HG02938 (cell line): Measurements from ENCODE around the gene RPS27.
A peak's percentile ranks its signal among the peaks of the same experiment; 100 is the strongest.

Source experiments
- ATAC-seq: cut with Tn5 transposase; IDR thresholded peaks from one replicate; pipeline ENCODE4 v1.9.1; 2021; ENCODE audit warnings: mild to moderate bottlenecking, moderate library complexity; ENCODE audit not compliant: unreplicated experiment

Gene RPS27

DNA sequence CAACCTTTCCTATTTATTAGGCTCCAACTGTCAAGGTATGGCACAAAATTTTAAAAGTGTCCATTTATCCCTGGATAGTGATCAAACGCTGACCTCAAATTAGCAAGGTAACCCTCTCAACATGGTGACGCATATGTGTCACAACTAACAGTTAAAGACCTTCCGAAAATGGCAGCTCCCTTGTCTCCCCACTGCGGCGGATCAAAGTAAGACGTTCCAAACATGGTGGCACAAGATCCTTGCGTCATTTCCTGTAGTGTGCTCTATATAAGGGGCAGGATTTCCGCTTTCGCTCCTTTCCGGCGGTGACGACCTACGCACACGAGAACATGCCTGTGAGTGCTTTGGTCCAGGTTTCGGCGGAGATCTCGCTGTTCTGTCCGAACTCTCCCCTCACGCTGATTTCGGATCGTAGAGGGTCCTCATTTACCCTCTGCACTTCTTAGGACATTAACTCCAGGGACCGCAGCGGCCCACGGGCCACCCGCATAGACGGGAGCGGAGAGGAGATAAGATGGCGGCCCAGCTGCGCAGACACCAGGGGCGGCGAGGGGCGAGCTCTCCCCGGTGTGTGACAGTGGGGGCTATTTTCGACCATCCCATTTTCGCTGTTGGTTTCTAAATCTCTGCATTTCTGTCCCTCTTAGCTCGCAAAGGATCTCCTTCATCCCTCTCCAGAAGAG lies at the start of gene RPS27:
TSS of gene RPS27 (plus strand) at position 295 of the 683 bp plus-strand sequence. CDS start at position 330, 35 bp downstream.
- ATAC-seq, result peak; percentile 57

DNA sequence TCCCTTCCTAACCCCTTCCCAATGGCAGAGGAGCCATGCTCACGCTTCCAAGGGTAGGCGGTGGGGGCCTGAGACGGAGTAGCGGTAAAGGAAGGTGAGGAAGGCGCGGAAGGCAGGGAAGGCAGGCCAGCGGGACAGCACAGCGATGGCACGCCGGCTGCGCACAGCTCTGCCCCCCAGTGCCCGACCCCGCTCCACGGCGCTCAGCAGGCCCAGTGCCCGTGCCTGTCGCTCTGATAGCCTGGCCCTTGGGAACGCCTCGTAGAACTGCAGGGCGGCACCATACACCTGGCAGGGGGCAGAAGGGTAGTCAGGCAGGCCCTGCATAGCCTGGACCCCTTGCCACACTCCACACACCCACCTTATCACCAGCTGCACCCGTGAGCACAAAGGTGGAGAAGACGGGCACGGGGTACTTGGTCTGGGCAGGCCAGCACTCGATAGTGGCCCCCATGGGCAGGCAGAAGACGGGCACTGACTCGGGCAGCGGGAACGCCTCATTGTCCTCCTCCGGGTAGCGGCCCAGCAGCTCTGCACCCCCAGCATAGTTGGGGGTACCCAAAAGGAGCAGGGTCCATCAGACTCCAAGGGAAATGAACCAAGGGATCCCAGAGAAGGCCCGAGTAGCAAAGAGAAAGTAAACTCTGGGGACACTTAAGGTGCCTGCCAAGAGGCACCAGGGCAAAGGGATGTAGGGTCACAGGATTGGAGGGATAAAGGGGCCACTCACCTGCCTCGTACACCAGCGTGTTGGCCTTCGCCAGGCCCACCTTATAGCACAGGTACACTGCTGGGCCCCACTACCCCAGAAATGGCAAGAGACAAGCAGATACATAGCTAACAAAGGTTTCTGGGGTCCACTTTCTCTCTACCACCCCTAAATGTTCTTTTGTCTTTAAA lies 48.5 kb upstream of the RPS27 start:
- ATAC-seq, result no peak

DNA sequence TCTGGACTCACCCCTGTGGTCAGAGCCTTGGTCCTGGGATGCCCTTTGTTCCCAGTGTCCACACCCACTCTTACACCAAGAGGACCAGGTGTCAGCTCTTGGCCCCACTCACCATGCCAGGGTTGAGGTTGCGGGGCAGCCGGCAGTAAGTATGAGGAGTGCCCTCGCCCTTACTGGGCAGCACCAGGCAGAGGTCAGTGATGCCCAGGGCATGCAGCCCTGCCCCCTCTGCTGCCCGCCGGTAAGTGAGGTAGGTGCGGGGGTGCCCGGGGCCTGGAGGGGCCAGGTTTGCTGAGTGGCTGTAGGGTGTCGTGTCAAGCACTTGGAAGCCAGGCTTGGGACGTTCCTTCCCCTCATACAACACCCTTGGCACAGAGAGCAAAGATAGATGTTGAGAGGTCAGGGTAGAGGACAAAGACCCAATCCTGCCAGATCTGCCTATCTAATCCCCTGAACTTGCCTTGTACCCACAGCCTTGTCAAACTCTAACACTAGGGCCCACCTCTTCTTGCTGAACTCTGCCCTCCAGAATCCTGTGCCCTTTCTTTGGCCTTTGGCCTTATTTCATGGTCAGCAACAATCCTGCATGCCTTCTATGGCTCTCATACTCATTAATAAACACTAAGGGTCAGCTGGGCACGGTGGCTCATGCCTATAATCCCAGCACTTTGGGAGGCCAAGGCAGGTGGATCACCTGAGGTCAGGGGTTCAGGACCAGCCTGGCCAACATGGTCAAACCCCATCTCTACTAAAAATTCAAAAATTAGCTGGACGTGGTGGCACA lies 47.6 kb upstream of the RPS27 start:
- no peak for ATAC-seq

DNA sequence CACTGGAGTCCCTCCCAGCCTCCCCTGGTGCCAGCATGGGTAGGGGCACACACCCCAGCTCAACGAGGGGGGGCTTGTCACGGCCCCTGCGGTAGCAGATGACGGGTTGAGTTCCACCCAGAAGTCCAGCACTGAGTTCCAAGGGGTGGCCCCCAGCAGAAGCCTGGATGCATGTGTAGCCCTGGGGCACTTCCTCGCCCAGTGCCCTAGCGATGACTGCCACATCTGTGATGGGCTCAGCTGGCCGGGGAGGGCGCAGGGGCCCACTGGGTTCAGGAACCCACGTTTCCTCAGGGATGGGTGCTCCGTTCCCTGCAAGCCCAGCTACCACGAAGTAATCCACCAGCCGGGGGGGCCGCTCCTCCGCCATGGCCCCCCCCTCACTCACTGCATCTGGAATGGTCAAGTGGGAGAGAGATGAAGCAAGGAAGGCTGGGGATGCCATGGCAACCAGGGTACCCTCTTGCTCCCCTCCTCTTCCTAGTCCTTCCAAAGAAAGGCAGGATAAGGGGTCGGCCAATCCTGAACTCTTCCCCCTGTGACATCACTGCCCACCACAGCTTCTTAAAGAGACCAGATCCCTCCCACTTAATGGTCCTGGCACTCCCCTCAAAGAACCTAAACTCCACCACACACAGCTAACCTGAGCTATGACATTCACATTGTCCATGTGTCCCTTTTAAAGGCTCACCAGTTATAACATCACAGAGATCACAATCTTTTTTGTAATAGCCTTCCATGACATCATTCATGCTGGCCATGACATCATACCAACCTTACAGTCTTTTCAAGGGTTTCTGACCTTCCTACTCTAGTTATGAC lies 46.3 kb upstream of the RPS27 start:
- no peak for ATAC-seq

DNA sequence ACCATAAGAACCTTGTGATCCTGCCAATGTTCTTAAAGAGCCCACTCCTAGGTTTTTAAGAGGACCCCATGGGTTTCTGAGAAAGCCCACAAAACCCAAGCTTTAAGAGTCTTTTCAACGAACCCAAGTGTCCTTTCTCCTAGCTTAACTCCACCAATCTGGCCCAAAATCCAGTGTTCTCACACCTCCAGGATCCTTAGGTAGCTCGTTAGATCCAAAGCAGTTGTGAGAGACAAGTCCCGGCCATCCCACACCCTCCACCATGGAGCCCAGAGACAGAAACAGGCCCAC lies 45.8 kb upstream of the RPS27 start:
- ATAC-seq, result no peak

DNA sequence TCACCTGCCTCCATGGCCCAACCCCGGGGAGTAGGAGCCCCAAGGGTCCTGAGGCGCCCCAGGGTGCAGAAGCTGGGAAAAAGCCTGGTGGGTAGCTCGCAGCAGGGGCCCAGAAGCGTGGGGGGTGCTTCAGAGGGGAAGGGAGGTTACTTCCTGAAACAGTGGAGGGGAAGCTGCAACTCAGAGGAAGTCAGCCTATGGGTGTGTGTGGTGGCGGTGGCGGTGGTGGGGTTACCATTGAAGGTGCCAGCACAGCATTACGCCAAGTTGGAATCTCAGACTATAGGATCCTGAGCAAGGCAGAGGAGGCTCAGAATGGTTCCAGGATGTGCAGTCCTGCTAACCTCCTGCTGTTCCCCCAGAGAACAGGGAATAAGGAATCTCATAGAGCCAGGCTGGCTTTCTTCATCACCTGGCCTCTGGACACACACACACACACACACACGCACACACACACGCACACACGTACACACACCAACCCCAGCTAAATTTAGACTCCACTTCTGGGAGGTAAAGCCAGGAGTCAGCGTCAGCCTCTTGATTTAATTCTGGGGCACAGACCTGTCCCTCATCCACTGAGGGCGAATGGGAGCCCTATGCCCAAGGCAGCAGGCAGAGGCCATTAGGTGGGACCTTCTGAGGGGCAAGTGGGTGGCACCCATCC lies 45.3 kb upstream of the RPS27 start:
- peak; percentile 7 for ATAC-seq

DNA sequence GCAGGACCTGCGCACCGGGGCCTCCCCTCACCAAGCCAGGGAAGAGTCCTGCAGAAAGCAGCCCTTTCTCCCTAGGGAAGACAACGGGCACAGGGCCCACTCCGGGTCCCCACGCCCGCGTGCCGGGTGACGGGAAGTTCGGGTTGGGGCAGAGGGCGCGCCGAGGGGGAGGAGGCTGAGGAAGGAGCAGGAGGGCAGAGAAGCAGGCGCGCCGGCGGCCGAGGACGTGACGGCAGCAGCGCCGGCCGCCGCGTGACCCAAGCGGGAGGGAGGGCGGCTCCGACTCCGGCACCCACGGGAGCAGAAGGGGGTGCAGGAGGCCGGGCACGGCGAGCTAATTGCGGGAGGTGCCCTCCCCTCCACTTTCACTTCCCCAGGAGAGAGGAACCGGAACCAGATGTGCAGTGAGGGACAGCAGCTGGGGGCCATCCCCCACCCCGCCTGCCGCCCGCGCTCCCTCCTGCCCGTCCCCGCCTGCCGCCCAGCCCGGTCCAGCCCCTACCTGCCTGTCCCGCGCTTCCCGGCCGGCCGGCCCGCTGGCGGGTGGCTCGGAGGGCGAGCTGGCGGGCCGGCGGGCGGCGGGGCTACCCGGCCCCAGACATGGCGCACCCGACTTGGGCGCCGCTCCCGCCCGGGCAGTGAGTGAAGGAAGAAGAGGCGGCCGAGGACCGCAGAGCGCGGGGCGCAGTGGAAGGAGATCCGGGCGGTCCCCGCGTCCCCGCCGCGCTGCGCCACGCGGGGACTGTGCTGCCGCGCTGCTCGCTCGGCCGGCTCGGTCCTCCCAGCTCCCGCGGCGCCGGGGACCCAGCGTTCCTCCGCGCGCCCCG lies 44.6 kb upstream of the RPS27 start:
- ATAC-seq, result peak; percentile 68

DNA sequence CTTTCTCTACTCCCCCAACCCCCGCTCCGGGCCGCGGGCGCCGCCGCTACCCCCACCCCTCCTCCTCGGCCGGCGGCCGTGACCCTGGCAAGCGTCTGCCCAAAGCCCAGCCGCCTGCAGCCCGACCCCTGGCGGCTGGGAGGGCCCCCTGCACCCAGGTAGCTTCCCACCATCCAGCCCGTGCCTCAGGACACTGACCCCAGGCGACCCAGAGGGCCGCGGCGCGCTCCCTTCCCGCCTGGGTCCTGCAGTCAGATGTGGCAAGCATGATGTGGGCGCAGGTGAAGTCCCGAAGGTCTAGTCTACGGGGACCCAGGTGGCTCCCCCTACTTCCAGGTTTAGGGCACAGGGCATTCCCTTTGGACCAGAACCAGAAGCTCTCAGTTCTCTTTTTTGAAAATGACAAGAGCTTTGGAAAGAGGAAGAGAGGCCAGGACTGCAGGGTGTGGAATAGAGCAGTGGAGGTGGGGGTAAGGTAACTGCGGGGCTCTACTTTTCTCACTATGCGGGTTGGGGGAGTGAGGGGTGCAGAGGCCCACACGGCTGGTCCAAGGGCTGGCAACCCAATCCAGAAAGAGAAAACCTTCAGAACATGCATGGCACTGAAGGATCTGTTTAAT lies 43.8 kb upstream of the RPS27 start, which contains the start of gene DENND4B:
TSS of gene DENND4B (minus strand) at position 97 of the 620 bp plus-strand sequence. CDS start 2,344 bp downstream, outside the sequence.
- peak; percentile 50 for ATAC-seq

DNA sequence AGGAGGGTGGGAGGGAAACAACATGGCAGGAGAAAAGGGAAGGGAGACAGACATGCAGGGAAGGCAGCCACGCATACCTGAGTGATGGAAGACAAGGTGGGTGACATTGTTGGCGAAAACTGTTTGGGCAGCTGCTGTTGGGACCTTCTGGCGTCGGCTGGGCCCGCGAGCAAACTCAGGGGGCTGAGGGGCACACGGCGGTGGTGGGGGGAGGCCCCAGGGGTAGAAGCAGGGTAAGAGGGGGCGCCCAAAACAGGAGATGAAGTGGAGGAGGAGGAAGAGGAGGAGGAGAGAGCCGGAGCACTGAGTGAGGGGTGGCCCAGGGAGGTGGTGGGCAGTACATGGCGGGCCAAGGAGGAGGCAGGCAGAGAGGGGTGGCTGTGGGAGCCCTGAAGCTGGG lies 39.4 kb upstream of the RPS27 start:
- ATAC-seq, result no peak

DNA sequence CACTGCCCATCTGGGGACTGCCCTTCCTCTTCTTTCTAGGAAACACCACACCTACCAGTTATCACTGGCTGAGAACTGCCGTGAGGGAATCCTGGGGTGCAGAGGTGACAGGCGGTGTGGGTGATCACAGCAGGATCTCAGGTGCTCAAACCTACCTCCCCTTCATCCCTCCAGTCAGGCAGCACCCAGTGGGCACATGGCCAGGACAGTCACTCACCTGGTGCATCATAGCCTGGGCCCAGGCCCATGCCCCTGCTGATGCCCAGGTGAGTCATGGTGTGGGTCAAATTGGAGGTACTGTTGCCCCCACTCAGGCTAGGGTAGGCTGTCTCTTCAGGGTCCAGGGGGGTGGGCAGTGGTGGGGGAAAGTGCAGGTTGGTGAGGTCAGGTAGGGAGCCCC lies 38.8 kb upstream of the RPS27 start:
- no peak for ATAC-seq

DNA sequence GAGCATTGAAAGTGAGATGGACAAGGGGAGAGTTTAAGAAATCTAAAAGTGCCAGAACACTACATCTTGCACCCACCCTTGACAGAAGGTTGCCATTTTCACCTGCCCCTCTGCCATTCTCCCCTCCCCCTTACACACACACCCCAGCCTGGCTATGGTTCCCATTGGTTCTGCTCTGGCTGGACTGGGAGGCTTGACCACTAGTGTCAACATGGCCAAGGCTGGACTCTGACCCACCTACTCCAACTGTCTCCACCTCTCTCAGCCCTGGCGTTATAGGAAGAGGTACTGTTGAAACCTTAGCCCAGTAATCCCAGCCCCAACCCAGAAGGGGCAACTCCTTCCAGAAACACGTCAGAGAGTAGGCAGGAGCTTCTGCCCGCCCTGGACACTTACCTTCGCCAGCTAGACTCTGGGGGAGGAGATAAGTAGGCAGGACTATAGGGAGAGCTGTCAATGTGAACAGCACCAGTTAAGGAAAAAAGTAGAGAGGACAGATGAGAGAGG lies 36.6 kb upstream of the RPS27 start:
- ATAC-seq, result no peak

DNA sequence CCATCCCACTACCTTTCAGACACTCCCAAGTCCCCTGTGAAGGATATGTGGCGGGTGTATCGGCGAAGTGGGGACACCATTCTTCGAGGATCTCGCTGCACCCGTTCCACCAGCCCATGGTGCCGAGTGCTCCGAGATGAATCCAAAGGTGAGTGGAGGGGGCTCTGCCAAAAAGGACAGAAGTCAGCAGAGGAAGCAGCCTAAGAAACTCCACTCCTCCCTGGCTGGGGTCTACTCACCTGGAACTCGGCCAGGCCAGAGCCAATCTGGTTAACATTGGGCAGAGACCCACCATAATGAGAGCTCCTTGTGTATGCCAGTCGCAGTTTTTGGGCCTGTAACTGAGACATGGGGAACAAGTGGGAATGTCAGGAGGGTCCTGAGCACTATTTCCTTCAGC lies 35.7 kb upstream of the RPS27 start:
- no peak for ATAC-seq

DNA sequence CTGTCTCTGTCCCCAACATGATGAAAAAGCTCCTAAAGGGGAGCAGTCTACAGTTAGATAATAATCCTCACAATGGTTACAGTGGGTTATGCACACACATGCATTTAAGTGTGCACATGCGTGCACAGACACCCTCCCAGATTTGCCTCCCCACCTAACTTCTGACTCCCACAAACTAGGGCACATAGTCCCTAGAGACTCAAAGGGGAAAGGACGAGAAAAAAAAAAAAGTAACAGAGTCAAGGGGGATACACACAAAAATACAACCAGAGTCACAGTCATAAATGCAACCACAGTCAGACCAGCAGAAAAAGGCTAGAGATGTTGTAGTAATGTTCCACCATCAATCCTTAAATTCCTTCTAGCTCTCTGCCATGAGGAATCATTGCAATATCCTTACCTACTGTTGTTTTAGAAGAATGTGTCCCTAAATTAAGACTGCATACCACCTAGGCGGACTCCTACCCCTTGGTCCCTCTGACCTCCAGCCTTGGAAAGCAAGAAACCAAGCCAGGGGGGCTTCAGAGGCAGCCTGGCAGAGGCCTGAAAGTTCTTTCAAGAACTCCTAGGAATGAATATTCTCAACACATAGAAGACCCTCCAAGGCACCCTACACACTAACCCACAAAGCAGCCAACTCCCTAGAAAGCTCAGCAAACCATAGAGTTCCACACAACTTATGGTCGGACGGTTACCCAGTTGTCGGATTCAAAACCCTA lies 33.4 kb upstream of the RPS27 start:
- ATAC-seq, result no peak

DNA sequence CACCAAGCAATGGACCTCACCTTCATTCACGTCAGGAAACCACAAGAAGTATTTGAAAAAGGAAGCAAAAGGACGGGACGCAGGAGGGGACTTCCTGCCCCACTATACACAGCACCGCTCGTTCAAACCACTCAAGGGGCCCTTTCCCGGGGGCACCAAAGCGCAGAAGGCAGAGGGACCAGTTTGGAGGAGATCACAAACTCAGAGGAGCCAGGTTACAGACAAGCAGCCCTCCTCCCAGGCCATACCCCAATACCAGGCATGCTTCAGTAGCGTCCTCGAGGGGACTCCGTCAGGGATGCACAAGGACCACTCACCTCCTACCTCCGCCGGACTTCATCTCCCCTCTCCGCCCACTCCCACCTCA lies 32.8 kb upstream of the RPS27 start:
- no peak for ATAC-seq

DNA sequence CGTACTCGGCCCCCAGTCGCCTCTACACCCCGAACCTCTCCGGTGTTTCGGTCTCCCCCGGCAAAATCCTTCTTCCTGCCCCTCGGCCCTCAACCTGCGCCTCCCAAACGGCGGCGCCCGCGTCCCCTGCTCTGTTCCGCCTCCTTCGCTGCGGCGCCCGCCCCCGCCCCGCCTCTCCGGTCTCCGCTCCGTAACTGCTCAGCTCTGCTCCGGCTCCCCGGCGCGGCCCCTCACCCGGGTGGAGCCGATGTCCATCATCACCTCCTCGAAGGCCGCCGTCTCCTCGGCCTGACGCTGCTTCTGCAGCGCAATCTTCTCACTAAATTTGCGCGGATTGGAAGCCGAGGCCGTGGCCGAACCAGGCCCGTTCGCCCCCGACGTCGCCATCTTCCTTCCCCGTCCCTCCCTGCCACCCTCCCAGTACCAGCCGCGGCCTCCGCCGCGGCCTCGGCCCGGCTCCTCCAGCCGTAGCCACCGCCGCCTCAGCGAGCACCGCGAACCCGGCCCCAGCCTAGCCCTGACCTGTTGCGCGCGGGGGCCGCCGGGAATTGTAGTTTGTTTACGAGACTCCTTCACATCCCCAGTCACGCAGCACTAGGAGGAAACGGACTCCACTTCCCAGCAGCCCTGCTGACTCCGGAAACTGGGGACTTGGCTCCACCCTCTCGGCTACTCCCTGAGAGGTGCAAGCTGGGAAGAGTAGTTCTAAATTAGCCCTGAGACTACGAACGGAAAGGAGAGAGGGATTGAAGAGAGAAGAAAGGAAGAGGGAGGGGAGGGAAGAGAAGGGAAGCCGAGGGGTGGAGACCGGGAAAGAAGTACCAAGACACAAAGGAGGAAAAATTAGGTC lies 32.2 kb upstream of the RPS27 start, which contains the start of gene CRTC2:
TSS of gene CRTC2 (minus strand) at position 502 of the 850 bp plus-strand sequence. CDS start at position 387, 115 bp downstream.
- ATAC-seq, result peak; percentile 79

DNA sequence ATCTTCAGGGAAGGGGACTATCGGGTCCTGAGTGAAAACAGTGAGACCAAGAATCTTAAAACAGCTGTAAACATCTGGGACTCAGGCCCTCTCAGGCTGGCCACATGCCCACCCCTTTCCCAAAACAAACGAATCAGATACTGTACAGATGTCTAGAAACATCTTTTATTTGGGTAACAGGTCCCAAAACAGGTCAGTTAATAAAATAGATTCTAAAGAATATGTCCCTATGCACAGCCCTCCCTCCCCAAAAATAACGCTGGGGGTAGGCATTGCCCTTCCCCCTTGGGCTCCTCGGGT lies 31.7 kb upstream of the RPS27 start:
- ATAC-seq, result no peak

DNA sequence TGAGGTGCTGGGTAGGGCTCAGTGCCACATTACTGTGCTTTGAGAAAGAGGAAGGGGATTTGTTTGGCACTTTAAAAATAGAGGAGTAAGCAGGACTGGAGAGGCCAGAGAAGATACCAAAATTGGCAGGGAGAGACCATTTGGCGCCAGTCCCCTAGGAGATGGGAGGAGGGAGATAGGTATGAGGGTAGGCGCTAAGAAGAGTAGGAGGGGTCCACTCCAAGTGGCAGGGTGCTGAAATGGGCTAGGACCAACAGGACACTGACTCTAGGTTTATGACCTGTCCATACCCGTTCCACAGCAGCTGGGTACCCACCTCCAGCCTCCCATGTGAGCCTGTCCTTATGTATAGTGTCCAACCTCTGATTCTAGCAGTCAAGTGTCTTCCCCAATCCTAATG lies 31.1 kb upstream of the RPS27 start:
- ATAC-seq, result no peak
